ENCODE results near the gene RAPGEF6.

Gene RAPGEF6

GRCh38 chr5:131635684-131636572 lies 899 bp upstream of the RAPGEF6 start:
- peak overlapping the region; percentile 69 for H3K4me3 ChIP-seq (ENCODE audit: low read depth, low read length)
- no peak for TF ChIP-seq CTCF (IDR thresholded peaks at IDR 0.05; ENCODE audit: insufficient read depth, low read length, missing control alignments)
- ChIA-PET CTCF (interaction anchor here (1.2 kb wide), 1 partner anchor 10 kb away, joined by 4 read pairs; no protein-coding TSS in a partner anchor), POLR2A (interaction anchor here (0.6 kb wide), 1 partner anchor 12 kb away, joined by 3 read pairs; no protein-coding TSS in a partner anchor)
- no peak for DNase-seq (ENCODE audit: low read depth, low spot score)

DNA sequence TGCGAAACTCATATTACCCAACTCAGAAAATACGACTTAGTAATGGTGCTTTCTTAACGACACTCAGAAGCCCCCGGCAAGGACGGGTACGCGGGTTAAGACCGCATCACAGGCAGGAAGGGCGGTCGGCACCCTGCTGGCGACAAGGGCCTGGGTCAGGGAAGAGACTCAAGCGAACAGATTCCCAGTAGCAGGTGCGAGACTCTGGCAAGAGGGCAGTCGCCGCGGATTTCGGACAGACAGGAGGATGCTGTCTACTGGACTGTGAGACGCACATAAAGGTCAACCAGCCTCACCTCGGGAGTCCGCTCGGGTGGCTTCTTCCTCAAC lies 398 bp downstream of the RAPGEF6 start:
- POLR2A ChIA-PET = no interaction called here
- peak; percentile 21 for TF ChIP-seq CTCF (IDR thresholded peaks at IDR 0.05; ENCODE audit: insufficient read depth, low read length, missing control alignments)
- CTCF ChIA-PET = interaction anchor here (3.6 kb wide), 1 partner anchor 46 kb away, joined by 22 read pairs; no protein-coding TSS in a partner anchor
- peak overlapping the region; percentile 93 for H3K4me3 ChIP-seq (ENCODE audit: low read depth, low read length)
- no peak for DNase-seq (ENCODE audit: low read depth, low spot score)

DNA sequence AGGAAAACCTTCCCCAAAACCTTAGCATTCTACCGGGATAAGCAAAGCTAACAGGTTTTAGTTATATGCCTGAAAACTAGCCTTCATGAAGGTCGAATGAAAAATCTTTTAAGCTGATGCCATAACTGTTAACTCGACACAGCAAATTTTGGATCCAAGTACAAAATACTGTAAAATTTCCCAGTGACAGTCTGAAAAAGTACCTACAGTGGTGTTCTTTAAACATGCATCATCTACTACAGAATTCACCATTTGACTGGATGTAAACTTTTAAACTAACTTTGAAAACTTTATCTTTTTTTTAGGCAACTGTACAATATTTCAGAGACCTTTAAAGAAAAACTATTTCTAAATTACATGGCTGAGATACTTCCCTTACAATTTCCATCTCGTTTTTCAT lies 791 bp downstream of the RAPGEF6 start:
- no peak for DNase-seq (ENCODE audit: low read depth, low spot score)
- POLR2A ChIA-PET = no interaction called here

DNA sequence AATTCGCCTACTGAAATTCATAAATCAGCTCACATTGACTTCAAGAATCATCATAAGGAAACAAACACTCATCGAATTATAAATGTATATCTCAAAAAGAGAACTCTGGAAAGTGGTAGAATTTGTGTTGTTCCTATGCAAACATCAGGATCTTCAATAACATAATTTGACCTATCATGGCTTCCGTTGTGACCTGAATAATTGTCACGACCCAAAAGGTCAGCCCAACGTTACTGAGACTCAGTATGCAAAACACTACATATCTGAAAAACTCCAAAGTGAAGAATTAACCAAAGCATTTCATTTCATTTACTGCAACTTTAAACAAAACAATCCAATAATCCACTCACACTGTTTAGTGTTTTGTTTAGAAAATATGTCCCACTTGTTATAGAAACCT lies 1.2 kb downstream of the RAPGEF6 start:
- H3K4me3 ChIP-seq (ENCODE audit: low read depth, low read length) = peak overlapping the region; percentile 93
- DNase-seq (ENCODE audit: low read depth, low spot score) = no peak
- no peak for TF ChIP-seq CTCF (IDR thresholded peaks at IDR 0.05; ENCODE audit: insufficient read depth, low read length, missing control alignments)
- ChIA-PET CTCF (interaction anchor here (3.6 kb wide), 1 partner anchor 45 kb away, joined by 22 read pairs; no protein-coding TSS in a partner anchor), POLR2A (no interaction called here)

More for the DNA sequence above, 791 bp downstream of the RAPGEF6 start:
- peak overlapping the region; percentile 93 for H3K4me3 ChIP-seq (ENCODE audit: low read depth, low read length)
- CTCF ChIA-PET = interaction anchor here (3.6 kb wide), 1 partner anchor 45 kb away, joined by 22 read pairs; no protein-coding TSS in a partner anchor
- TF ChIP-seq CTCF (IDR thresholded peaks at IDR 0.05; ENCODE audit: insufficient read depth, low read length, missing control alignments) = no peak

DNA sequence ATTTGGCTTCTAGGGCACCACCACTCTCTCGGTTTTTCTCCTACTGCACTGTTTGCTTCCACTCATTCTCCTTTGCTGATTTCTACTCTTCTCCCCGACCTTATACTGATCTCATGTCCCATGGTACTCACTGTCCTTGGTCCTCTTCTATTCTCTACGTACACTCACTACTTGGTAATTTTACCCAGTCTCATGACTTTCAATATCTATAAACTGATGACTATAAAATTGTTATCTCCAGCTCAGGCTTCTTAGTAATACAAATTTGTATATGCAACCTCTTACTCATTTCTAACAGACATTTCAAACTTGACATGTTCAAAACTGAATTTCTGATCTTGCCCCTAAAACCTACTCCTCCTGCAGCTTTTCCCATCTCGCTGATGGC lies 4.1 kb downstream of the RAPGEF6 start:
- CTCF ChIA-PET = interaction anchor here (0.6 to 3.6 kb wide), 4 partner anchors 20 to 42 kb away, joined by 3 to 22 read pairs (median 8); no protein-coding TSS in a partner anchor
- H3K4me3 ChIP-seq (ENCODE audit: low read depth, low read length) = no peak overlapping the region
- POLR2A ChIA-PET = no interaction called here

More for the DNA sequence above, 4.1 kb downstream of the RAPGEF6 start:
- no peak for DNase-seq (ENCODE audit: low read depth, low spot score)
- no peak for TF ChIP-seq CTCF (IDR thresholded peaks at IDR 0.05; ENCODE audit: insufficient read depth, low read length, missing control alignments)
